D721Med (cell line): ENCODE results near the gene ELOVL1.
"Not testable (repeated sequence)": the region's sequence is repeated elsewhere in the genome, so short reads cannot be mapped to it uniquely, and the experiment has no call there.

Experiments used
- DNase-seq: peaks from one replicate; pipeline ENCODE4 v3.0.0; 2011; ENCODE audit warnings: low spot score; ENCODE audit not compliant: insufficient read length
- FAIRE-seq: peaks from 2 replicates; lab custom pipeline; 2011; peaks lifted over from hg19 to GRCh38; lab: Jason Lieb, UNC
- TF ChIP-seq, protein P1 (sequence below): IDR thresholded peaks from 2 replicates; pipeline ENCODE4 v1.5.1; 2012; ENCODE audit warnings: mild to moderate bottlenecking, control low read depth; ENCODE audit not compliant: insufficient read depth; ENCODE audit errors: missing control alignments

The ELOVL1 gene

DNA sequence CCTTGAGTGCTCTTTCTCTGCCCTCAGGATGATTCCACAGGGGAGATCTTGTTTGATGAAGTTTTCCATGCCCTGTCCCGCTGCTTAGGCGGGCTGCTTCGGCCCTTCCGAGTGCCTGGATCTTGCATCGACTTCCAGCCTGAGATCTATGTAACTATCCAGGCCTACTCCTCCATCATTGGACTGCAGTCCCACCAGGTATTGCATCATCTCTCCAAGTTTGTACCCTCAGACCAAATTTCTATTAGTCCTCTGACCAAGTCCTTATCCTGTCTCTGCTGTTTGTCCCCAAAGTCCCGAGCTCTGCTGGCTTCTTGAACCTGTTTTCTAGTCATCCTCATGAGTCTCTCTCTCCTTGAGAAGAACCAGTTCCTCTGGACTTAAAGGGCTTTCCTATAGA lies 36.5 kb upstream of the ELOVL1 start:
- DNase-seq (no peak), FAIRE-seq (no peak)
- TF ChIP-seq, protein P1, sequence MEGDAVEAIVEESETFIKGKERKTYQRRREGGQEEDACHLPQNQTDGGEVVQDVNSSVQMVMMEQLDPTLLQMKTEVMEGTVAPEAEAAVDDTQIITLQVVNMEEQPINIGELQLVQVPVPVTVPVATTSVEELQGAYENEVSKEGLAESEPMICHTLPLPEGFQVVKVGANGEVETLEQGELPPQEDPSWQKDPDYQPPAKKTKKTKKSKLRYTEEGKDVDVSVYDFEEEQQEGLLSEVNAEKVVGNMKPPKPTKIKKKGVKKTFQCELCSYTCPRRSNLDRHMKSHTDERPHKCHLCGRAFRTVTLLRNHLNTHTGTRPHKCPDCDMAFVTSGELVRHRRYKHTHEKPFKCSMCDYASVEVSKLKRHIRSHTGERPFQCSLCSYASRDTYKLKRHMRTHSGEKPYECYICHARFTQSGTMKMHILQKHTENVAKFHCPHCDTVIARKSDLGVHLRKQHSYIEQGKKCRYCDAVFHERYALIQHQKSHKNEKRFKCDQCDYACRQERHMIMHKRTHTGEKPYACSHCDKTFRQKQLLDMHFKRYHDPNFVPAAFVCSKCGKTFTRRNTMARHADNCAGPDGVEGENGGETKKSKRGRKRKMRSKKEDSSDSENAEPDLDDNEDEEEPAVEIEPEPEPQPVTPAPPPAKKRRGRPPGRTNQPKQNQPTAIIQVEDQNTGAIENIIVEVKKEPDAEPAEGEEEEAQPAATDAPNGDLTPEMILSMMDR, result no peak

DNA sequence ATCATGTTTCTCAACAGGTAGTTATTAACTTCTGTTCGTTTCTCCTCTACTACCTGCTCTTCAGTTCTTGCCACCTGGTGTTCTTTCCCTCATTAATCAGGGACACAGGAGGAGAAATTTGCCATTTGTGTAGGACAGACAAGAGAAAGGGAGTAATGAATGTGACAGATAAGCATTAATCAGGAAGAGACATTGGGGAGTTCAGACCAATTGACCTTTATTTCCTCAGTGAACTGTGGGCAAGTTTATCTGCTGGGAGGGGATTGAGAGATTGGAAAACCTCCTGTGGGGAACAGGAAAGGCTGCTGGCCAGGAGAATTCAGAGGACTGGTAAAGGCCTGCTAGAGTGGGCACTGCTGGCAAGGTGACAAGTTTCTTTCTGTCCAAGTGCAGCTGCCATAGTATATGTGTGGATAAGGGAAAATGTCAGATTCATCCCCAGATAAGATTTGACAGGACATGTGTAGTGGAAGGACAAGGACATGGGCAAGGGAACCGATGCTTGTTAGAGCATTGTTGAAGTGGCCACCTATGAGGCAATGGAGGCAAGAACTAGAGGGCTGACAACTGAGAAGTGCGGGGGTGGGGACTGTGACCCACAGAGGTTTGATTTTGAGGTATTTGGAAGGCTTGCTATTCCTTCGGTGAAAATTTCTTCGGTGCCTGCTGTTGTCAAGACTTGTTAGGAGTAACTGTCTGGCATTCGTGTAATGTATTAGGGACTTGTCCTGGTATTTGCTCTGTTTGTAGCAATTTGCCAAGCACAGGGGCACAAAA lies 34.5 kb upstream of the ELOVL1 start:
- TF ChIP-seq, protein P1, result no peak
- DNase-seq, result no peak
- FAIRE-seq, result no peak

DNA sequence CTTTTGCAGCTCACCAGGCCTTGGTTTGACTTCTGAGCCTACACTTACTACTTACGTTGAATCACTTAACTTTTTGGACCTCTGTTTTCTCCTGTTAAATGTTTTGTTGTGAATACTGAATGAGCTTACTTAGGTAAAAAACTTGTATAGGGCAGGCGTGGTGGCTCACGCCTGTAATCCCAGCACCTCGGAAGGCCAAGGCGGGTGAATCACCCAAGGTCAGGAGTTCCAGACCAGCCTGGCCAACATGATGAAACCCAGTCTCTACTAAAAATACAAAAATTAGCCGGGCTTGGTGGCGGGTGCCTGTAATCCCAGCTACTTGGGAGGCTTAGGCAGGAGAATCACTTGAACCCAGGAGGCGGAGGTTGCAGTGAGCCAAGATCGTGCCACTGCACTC lies 32.6 kb upstream of the ELOVL1 start:
- not testable (repeated sequence) for DNase-seq, FAIRE-seq

DNA sequence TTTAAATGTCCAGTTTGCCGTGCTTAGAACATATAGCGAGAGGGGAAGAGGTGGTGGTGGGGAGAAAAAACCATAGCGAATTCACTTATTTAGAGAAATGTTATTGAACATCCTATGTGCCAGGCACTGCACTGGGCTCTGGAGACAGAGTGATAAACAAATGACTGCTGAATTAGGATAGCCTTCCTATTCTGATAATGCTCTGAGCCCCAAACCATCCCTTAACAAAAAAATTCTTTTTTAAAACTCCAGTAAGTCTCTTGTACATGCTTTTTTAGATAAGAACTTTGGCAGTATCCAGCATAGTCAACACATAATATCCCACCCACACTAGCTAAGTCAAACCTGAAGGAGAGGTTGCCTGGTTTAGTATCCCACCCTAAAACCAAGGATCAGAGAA lies 30.4 kb upstream of the ELOVL1 start:
- FAIRE-seq, result no peak
- DNase-seq, result no peak
- TF ChIP-seq, protein P1, result no peak

DNA sequence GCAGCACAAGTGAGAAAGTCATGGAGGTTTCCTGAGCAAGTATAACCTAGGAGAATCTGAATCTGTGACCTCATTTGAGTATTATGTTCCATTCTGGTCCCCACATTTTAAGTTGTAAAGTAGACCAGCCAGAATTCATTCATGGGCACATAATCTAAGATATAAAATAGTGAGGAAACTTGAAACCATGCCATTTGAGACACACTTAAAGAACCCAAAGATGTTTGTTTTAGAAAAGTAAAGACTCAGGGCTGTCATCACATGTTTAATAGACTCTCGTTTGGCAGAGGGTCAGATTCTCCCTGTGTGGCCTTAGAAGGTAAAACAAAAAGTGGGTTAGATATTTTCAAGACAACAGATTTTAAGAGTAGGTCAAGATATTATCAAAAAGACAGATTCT lies 28.2 kb upstream of the ELOVL1 start:
- FAIRE-seq (no peak), DNase-seq (no peak)
- TF ChIP-seq, protein P1, result no peak

DNA sequence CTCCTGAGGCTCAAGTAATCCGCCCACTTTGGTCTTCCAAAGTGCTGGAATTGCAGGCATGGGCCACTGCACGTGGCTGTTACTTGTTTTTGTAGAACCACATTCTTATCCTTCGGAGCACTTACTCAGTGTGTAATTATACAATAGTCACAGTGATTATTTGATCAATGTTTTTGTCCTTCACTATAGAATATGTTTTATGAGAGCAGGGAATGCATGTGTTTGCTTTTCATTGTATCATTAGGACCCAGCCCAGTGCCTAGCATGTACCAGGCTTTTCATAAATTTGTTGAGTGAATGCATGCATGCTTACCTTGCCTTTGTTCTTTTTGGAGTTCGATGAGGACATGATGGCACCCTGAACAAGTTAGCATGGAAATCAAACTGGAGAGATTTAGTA lies 27.7 kb upstream of the ELOVL1 start:
- TF ChIP-seq, protein P1, result no peak
- DNase-seq, result no peak
- no peak for FAIRE-seq

DNA sequence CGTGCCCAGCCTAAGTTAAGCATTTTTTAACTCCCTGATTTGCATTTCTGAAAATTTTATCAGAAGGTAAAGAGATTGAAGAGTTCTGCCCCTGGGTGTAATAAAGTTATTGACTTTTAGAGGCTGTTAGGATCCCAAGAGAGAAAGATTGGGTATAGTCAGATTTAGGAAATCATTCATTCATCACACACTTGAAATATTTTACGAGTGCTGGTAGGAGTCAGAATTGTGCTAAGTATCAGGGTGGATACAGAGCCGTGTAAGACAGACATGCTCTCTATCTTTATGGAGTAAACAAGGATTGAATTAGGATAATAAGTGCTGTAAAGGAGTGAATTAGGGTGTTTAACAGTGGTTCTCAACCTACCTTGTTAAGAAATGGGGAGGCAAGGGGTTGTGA lies 24.9 kb upstream of the ELOVL1 start:
- TF ChIP-seq, protein P1, result no peak
- no peak for FAIRE-seq
- DNase-seq, result no peak
